ENCODE measurements around the gene PHYH. TPM values are rescaled to one million over a fixed set of nuclear protein-coding genes. Genes with fewer than 3 reads are reported as not detected.

The PHYH gene
- total RNA-seq, 2 experiments from 2014 or later = 6.9 to 15.1 TPM

GRCh38 chr10:13340068-13340467 is 40.2 kb upstream of the PHYH start:
- intact Hi-C loops (cut with micrococcal nuclease; ENCODE audit: unreplicated experiment) = loop anchor here (10.0 kb wide), 2 partner anchors 1145 to 1615 kb away; partner anchors contain the start of genes CDC123, DCLRE1C, MEIG1 and NUDT5
- 0 out of 2 replicates have a peak, but pooled peaks cover 6% of the 10 kb centered on the region for H3K9me3 ChIP-seq (ENCODE audit: low read length)
- H3K4me2 ChIP-seq (ENCODE audit: low read length) = peak overlapping the region; percentile 62
- peaks cover 70% of the 10 kb centered on the region for H3K79me2 ChIP-seq (ENCODE audit: insufficient read depth, low read depth, low read length)
- peak overlapping the region; percentile 86 for H3K27ac ChIP-seq (ENCODE audit: low read depth, low read length, poor library complexity, severe bottlenecking)
- no peaks in the 10 kb centered on the region for H3K9me2 ChIP-seq (ENCODE audit: insufficient read depth, low read length)
- peaks cover 96% of the 10 kb centered on the region for H3K36me3 ChIP-seq (ENCODE audit: insufficient read depth, low read length)
- BruUV-seq (replicated peaks) = TSS peak; percentile 14
- DNase-seq (ENCODE audit: low spot score) = no peak
- 0 out of 2 replicates have a peak, but pooled peaks cover 2% of the 10 kb centered on the region for H4K20me1 ChIP-seq (ENCODE audit: insufficient read depth, low read length)
- peaks cover 30% of the 10 kb centered on the region for H3K4me1 ChIP-seq (ENCODE audit: insufficient read depth, low read length, poor library complexity, severe bottlenecking)
- ChIA-PET CTCF (ENCODE audit: unreplicated experiment) (interaction anchor here (0.6 kb wide), 1 partner anchor 41 kb away, joined by 3 read pairs; no protein-coding TSS in a partner anchor), POLR2A (interaction anchor here (0.9 to 1.3 kb wide), 3 partner anchors 9 to 114 kb away, joined by 3 to 4 read pairs (median 3); partner anchors contain the start of gene PHYH)
- no peak overlapping the region for H2AFZ ChIP-seq (ENCODE audit: low read length)
- no peak for TF ChIP-seq CTCF (conservative IDR thresholded peaks at IDR 0.05; ENCODE audit: low read length)
- TF ChIP-seq EZH2phosphoT487 (IDR thresholded peaks at IDR 0.05; ENCODE audit: borderline replicate concordance, low read depth, low read length) = no peak
- peak overlapping the region; percentile 22 for H3K4me3 ChIP-seq (ENCODE audit: low read depth, low read length, poor library complexity, severe bottlenecking)

GRCh38 chr10:13338390-13339110 is 38.7 kb upstream of the PHYH start:
- intact Hi-C loops (cut with micrococcal nuclease; ENCODE audit: unreplicated experiment) = no loop called here
- Histone ChIP-seq H3K4me2 (ENCODE audit: low read length) (no peak overlapping the region), H3K9me3 (ENCODE audit: low read length) (0 out of 2 replicates have a peak, but pooled peaks cover 6% of the 10 kb centered on the region), H2AFZ (ENCODE audit: low read length) (no peak overlapping the region), H3K36me3 (ENCODE audit: insufficient read depth, low read length) (peaks cover 96% of the 10 kb centered on the region), H3K27ac (ENCODE audit: low read depth, low read length, poor library complexity, severe bottlenecking) (no peak overlapping the region), H3K79me2 (ENCODE audit: insufficient read depth, low read depth, low read length) (peaks cover 55% of the 10 kb centered on the region), H3K4me1 (ENCODE audit: insufficient read depth, low read length, poor library complexity, severe bottlenecking) (peaks cover 25% of the 10 kb centered on the region), H3K9me2 (ENCODE audit: insufficient read depth, low read length) (no peaks in the 10 kb centered on the region), H3K4me3 (ENCODE audit: low read depth, low read length, poor library complexity, severe bottlenecking) (no peak overlapping the region), H4K20me1 (ENCODE audit: insufficient read depth, low read length) (no peaks in the 10 kb centered on the region)
- ChIA-PET POLR2A (interaction anchor here (0.7 kb wide), 1 partner anchor 10 kb away, joined by 3 read pairs; no protein-coding TSS in a partner anchor), CTCF (ENCODE audit: unreplicated experiment) (no interaction called here)
- TF ChIP-seq CTCF (conservative IDR thresholded peaks at IDR 0.05; ENCODE audit: low read length) (no peak), EZH2phosphoT487 (IDR thresholded peaks at IDR 0.05; ENCODE audit: borderline replicate concordance, low read depth, low read length) (no peak)
- BruUV-seq (replicated peaks) = no TSS peak
- DNase-seq (ENCODE audit: low spot score) = no peak

DNA sequence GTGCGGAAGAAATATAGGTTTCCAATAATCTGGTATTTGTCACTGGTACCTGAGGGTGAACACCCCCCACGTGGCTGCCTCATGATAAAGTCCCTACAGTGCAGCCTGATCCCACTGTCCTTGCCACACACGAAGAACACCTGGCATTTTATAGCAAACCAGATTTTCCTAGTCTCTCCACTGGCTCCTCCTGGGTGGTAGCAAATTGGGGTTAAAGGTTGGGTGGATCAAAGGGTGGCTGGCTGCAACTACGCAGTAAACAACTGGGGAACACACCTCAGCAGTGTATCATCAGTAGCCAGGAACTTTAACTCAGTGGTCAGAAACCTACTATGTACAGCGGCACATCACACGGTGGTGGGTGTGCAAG is 37.9 kb upstream of the PHYH start:
- Histone ChIP-seq H3K4me3 (ENCODE audit: low read depth, low read length, poor library complexity, severe bottlenecking) (no peak overlapping the region), H3K27ac (ENCODE audit: low read depth, low read length, poor library complexity, severe bottlenecking) (no peak overlapping the region), H4K20me1 (ENCODE audit: insufficient read depth, low read length) (no peaks in the 10 kb centered on the region), H3K4me2 (ENCODE audit: low read length) (no peak overlapping the region), H2AFZ (ENCODE audit: low read length) (no peak overlapping the region), H3K4me1 (ENCODE audit: insufficient read depth, low read length, poor library complexity, severe bottlenecking) (peaks cover 25% of the 10 kb centered on the region), H3K9me2 (ENCODE audit: insufficient read depth, low read length) (no peaks in the 10 kb centered on the region), H3K36me3 (ENCODE audit: insufficient read depth, low read length) (peaks cover 93% of the 10 kb centered on the region), H3K9me3 (ENCODE audit: low read length) (0 out of 2 replicates have a peak, but pooled peaks cover 4% of the 10 kb centered on the region), H3K79me2 (ENCODE audit: insufficient read depth, low read depth, low read length) (peaks cover 48% of the 10 kb centered on the region)
- ChIA-PET POLR2A (no interaction called here), CTCF (ENCODE audit: unreplicated experiment) (no interaction called here)
- no peak for DNase-seq (ENCODE audit: low spot score)
- intact Hi-C loops (cut with micrococcal nuclease; ENCODE audit: unreplicated experiment) = no loop called here
- TF ChIP-seq CTCF (conservative IDR thresholded peaks at IDR 0.05; ENCODE audit: low read length) (no peak), EZH2phosphoT487 (IDR thresholded peaks at IDR 0.05; ENCODE audit: borderline replicate concordance, low read depth, low read length) (no peak)
- BruUV-seq (replicated peaks) = no TSS peak

All from OCI-LY7 (cell line).